DND-41 (cell line): ENCODE results near the gene NEU2.

Experiments used
- ATAC-seq: fragments of 200-7000 bp; cut with Tn5 transposase; 3 replicates; pipeline ENCODE4 v1.9.1; 2021; ENCODE audit warnings: low read depth; ENCODE audit not compliant: insufficient read depth
- DNase-seq: peaks from one replicate; pipeline ENCODE4 v3.0.0-alpha.2; 2020
- H2AFZ ChIP-seq: 2 replicates; pipeline ENCODE4 v1.6.0; 2012; ENCODE audit warnings: low read depth, low read length
- H3K27ac ChIP-seq: 2 replicates; pipeline ENCODE4 v1.5.1; 2012; ENCODE audit warnings: low read length, inconsistent platforms
- H3K27me3 ChIP-seq: fragments of 200-600 bp; sonication (generic); 2 replicates; pipeline ENCODE4 v1.6.0; 2012; ENCODE audit warnings: low read length, mild to moderate bottlenecking, inconsistent platforms; ENCODE audit not compliant: insufficient read depth, poor library complexity
- H3K36me3 ChIP-seq: 2 replicates; pipeline ENCODE4 v1.5.1; 2012; ENCODE audit warnings: low read length, inconsistent platforms; ENCODE audit not compliant: insufficient read depth
- H3K4me1 ChIP-seq: 2 replicates; pipeline ENCODE4 v1.5.1; 2012; ENCODE audit warnings: mild to moderate bottlenecking, low read length; ENCODE audit not compliant: insufficient read depth
- H3K4me2 ChIP-seq: 2 replicates; pipeline ENCODE4 v1.6.0; 2012; ENCODE audit warnings: mild to moderate bottlenecking, moderate library complexity, low read length, inconsistent platforms; ENCODE audit not compliant: insufficient read depth
- H3K4me3 ChIP-seq, 2 experiments: fragments of 200-600 bp in 1 of 2; shearing (Covaris generic) in 1 of 2; 2 replicates each; pipeline ENCODE4 v1.5.1; 2012 to 2016; ENCODE audit warnings: inconsistent platforms in 2 of 2, low read length in 2 of 2, mild to moderate bottlenecking in 2 of 2, low read depth in 1 of 2, moderate library complexity in 1 of 2
- H3K79me2 ChIP-seq: 2 replicates; pipeline ENCODE4 v1.6.0; 2012; ENCODE audit warnings: low read length, inconsistent platforms; ENCODE audit not compliant: insufficient read depth
- H3K9ac ChIP-seq: 2 replicates; pipeline ENCODE4 v1.6.0; 2012; ENCODE audit warnings: low read depth, mild to moderate bottlenecking, inconsistent platforms, low read length, moderate library complexity
- H3K9me3 ChIP-seq: 2 replicates; pipeline ENCODE4 v1.5.1; 2012; ENCODE audit warnings: low read length, moderate library complexity, mild to moderate bottlenecking, inconsistent platforms; ENCODE audit not compliant: insufficient read depth, severe bottlenecking
- H4K20me1 ChIP-seq: 2 replicates; pipeline ENCODE4 v1.6.0; 2012; ENCODE audit warnings: low read length; ENCODE audit not compliant: insufficient read depth
- CTCF ChIP-seq: IDR thresholded peaks from 2 replicates; pipeline ENCODE4 v1.5.1; 2012; ENCODE audit warnings: borderline replicate concordance, low read length, moderate library complexity, mild to moderate bottlenecking; ENCODE audit not compliant: poor library complexity, severe bottlenecking; ENCODE audit errors: extremely low read depth
- EZH2 ChIP-seq: IDR thresholded peaks from 3 replicates; pipeline ENCODE4 v1.6.1; 2012; ENCODE audit warnings: borderline replicate concordance, low read depth, mild to moderate bottlenecking, moderate library complexity, low read length, inconsistent platforms; ENCODE audit not compliant: severe bottlenecking

Gene NEU2

GRCh38 chr2:232994446-232994845, 38.0 kb upstream of the NEU2 start:
- no peaks in the 10 kb centered on the region for H3K79me2 ChIP-seq
- no peak overlapping the region for H2AFZ ChIP-seq
- H3K4me3 ChIP-seq, result no peak overlapping the region
- no peak for ATAC-seq
- no peak for DNase-seq
- H3K4me1 ChIP-seq, result no peaks in the 10 kb centered on the region
- H3K27me3 ChIP-seq, result no peaks in the 10 kb centered on the region
- no peak overlapping the region for H3K27ac ChIP-seq
- no peaks in the 10 kb centered on the region for H3K9me3 ChIP-seq
- no peak overlapping the region for H3K4me2 ChIP-seq
- no peaks in the 10 kb centered on the region for H4K20me1 ChIP-seq
- H3K36me3 ChIP-seq, result no peaks in the 10 kb centered on the region
- no peak overlapping the region for H3K9ac ChIP-seq
- TF ChIP-seq CTCF, result no peak
- no peak for TF ChIP-seq EZH2

- Histone ChIP-seq H3K9ac (no peak overlapping the region), H3K27ac (no peak overlapping the region), H4K20me1 (no peaks in the 10 kb centered on the region), H3K4me1 (no peaks in the 10 kb centered on the region), H2AFZ (no peak overlapping the region), H3K79me2 (no peaks in the 10 kb centered on the region), H3K27me3 (no peaks in the 10 kb centered on the region), H3K36me3 (no peaks in the 10 kb centered on the region), H3K4me2 (no peak overlapping the region), H3K4me3 (no peak overlapping the region), H3K9me3 (no peaks in the 10 kb centered on the region)
- ATAC-seq (no peak), DNase-seq (no peak)
- TF ChIP-seq CTCF (no peak), EZH2 (no peak)
Measured at GRCh38 chr2:232997749-232998665, 34.5 kb upstream of the NEU2 start.

- TF ChIP-seq CTCF, result no peak
- no peak for TF ChIP-seq EZH2
- H3K4me1 ChIP-seq, result no peaks in the 10 kb centered on the region
- no peak overlapping the region for H3K9ac ChIP-seq
- H3K36me3 ChIP-seq, result no peaks in the 10 kb centered on the region
- no peaks in the 10 kb centered on the region for H4K20me1 ChIP-seq
- H2AFZ ChIP-seq, result no peak overlapping the region
- no peaks in the 10 kb centered on the region for H3K9me3 ChIP-seq
- no peak overlapping the region for H3K4me2 ChIP-seq
- DNase-seq, result no peak
- no peak overlapping the region for H3K4me3 ChIP-seq
- ATAC-seq, result no peak
- H3K27me3 ChIP-seq, result no peaks in the 10 kb centered on the region
- no peaks in the 10 kb centered on the region for H3K79me2 ChIP-seq
- H3K27ac ChIP-seq, result no peak overlapping the region
Measured at GRCh38 chr2:232998666-232998985, 33.8 kb upstream of the NEU2 start.
